Hematopoietic multipotent progenitor cell (in vitro differentiated cells): ENCODE data around the gene CACNA2D1. TPM values are rescaled to one million over a fixed set of nuclear protein-coding genes. Genes with fewer than 3 reads are reported as not detected.
"Not testable (repeated sequence)": the region's sequence is repeated elsewhere in the genome, so short reads cannot be mapped to it uniquely, and the experiment has no call there.

ENCODE experiments used
- DNase-seq, 3 donors: peaks; one replicate each; pipeline ENCODE4 v3.0.0-alpha.2; 2011 to 2015; ENCODE audit warnings: low read depth in 2 of 3, low spot score in 2 of 3
- total RNA-seq: library from RNA; depleted of rRNA; stranded (reverse); fragments of >200 nt; gene quantifications from one replicate; pipeline ENCODE4 v1.2.3, GENCODE V29; 2012

Gene CACNA2D1
- total RNA-seq, 1 donor: under 0.01 TPM

DNA sequence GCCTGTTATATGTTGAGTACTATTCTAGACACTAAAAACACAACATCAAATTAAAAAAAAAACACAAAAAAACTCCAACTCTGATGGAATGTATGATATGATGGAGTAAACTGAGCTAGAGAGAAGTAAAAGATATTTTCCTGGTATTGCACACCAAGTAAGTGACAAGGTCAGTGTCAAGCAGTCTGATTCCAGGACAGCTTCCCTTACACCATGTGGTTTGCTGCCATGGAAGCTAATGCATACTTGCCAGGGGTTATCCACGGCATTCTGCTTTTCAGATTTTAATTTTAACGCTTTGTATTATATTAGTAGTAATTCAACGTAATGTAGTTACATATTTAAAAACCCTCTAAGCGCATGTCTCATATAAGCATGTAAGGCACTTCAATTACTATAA lies 48.4 kb downstream of the CACNA2D1 start:
- DNase-seq: no peak

DNA sequence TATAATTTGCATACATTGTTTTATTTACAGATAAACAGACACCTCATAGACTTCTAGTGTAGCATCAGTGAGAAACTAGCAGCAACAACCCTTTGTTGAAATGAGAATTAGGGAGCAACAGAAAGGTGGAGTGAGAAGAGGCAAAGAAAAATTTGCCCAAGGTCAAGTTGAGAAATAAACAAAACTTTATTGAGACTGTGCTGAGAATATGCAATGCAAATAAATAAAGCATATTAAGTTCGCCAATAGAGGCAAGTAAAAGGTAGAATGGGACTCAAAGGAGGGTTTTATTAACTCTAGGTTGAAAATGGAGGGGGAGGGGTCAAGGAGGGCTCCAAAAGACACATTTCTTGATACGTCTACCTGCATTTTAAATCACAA lies 49.7 kb downstream of the CACNA2D1 start:
- no peak for DNase-seq

DNA sequence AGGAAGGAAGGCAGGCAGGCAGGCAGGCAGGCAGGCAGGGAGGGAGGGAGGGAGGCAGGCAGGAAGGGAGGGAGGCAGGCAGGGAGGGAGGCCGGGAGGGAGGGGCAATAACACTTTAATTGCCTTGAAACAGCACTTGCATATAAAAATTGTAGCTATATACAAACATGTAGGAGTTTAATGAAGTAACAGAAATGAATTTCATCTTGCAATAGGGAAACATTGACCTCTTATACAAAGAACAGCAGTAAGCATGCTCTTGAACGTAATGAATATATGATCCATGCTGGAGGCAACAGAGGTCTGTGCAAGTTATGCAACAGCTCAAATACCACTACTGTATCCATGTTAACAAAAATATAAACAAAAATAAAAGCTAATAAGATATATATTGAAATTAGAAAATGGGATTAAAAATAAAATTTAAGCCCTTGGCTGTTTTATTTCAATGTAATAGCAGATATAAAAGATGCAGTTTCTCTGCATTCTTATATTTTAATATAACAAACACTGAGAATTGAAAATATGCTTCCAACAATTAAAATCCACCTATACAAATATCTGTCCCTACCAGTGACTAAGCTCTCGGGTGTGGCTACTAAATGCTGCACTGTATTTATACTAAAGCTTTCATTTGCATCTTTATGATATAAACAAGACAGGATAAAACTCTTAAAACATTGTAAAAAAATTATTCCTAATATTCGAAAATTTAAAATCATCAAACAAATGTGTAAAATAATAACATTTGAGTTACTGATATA lies 50.3 kb downstream of the CACNA2D1 start:
- no peak for DNase-seq

DNA sequence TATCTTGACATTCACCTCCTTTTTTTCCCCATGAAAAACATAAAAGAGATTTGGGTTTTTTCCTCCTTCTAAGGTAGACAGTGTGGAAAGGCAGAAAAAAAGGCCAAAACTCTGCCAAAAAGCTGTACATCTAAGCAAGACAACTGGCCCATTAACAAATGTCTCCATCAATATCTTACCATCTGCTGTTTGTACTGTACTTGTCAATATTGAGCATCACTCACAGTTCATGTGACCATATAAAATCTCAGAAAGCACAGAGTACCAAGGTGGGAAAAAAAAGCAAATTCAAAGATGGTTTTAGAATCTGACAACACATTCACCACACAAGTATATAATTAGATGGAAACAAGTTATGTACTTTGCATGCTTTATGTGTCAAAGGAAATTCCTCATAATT lies 52.6 kb downstream of the CACNA2D1 start:
- DNase-seq: no peak

DNA sequence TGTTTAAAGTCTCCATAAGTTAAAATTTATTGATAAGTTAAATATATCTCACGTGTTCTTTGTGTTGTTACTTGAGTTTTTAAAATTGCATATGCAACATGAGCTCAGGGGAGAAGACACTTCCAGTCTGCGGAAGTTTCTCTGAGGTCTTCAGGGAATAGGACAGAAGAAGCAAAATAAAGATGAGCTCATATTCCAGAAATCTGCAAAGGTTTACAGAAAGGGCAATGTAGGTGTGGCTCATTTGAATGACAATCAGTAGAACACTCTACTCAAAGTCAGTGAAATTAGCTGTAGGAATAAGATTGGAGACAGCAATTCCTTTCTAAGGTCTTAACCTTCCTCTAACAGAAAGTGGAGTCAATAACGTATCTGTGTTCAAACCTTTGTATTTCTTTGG lies 53.7 kb downstream of the CACNA2D1 start:
- DNase-seq: no peak

DNA sequence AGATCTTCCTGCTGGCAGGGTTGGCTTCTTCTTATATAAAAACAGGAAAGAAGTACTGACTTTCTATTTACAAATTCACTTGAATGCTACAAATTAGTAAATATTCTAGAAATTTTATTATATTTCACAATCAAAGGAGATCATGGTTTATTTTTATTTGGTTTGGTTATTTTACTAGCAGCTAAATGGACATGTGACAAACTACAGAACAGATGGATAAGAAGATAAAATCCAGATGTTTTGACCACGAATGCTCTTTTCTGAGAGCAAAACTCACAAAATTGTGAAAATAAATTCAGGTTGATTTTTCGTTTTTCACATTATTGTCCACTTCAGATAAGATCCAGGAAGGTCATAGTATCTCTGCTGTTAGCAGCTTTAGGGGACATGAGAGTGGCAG lies 55.4 kb downstream of the CACNA2D1 start:
- DNase-seq: no peak

DNA sequence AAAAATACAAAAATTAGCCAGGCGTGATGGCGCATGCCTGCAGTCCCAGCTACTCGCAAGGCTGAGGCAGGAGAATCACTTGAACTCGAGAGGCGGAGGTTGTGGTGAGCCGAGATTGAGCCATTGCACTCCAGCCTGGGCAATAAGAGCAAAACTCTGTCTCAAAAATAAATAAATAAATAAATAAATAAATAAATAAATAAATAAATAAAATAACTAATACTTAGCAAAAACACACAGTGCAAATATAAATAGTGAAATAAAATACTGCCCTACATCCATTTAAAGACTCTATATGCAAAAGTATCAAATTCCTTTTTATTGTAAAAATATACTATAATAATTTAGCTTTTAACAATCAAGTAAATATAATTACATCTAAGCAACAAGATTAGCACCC lies 57.0 kb downstream of the CACNA2D1 start:
- DNase-seq: not testable (repeated sequence)

DNA sequence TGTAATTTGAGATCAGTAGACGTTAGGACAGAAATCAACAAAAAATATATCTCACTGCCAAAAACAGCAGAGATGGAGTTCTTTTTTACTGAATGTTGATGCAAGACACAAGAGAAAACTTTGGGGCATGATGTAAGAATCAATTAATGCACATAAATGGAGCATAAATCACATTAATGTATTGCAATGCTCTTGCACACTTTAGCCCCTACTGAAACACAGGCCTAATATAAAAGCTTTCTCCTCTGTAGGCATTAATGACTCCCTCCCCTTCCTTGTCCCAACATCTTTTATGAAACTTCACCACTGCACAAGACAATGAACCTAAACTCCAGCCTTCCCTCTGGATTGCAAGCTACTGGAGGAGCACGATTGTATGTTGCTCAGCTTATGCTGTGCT lies 58.8 kb downstream of the CACNA2D1 start:
- DNase-seq: no peak

DNA sequence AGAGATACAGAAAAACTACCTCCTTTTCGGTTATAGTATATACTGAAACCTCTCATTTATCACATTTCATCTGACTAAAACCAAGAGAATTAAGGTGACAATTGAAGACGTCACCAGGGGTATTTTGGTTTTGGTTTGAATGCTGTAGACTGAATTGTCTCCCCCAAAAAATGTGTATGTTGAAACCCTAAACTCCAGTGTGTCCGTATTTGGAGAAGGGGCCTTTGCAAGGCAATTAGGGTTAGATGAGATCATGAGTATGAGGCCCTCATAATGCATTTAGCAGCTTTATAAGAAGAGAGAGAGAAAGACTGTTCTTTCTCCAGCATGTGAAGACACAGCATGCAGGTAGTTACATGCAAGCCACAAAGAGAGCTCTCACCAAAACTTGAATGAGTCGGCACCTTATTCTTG lies 59.5 kb downstream of the CACNA2D1 start:
- no peak for DNase-seq

DNA sequence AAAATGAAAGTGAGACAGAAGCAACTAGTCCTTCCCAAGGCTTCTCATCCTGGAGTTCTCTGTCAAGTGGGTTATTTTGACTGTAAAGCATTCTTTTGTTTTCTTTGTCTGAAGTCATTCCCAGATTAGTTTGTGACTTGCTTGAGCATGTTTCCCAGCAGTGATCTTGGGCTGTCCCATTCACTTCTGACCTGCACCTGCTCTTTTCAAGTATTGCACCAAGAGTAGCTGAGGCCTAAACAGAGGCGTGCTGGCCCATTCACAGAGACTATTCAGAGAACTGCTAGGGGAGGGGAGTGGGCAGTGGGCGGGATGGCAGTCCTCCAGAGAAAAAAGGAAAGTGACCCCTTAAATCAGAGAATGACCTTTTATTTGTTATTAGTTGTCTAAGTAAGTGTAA lies 61.3 kb downstream of the CACNA2D1 start:
- no peak for DNase-seq

DNA sequence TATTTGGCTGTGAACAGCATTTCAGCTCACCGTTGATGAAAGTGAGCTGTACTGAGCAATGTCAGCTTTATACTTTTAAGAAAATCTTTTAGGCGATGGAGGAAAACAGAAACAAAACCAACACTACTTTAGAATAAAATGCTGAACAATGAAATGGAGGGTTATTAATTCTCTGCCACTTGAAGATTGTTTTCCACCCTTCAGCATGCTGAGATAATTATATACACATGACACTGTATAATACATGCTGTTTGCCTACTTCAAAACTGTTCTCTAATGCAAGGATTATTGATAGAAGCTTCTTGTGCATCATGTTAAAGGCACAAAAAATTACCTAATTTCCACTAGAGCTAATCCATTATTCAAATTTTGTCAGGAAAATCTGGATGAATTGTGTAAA lies 66.8 kb downstream of the CACNA2D1 start:
- DNase-seq: no peak

DNA sequence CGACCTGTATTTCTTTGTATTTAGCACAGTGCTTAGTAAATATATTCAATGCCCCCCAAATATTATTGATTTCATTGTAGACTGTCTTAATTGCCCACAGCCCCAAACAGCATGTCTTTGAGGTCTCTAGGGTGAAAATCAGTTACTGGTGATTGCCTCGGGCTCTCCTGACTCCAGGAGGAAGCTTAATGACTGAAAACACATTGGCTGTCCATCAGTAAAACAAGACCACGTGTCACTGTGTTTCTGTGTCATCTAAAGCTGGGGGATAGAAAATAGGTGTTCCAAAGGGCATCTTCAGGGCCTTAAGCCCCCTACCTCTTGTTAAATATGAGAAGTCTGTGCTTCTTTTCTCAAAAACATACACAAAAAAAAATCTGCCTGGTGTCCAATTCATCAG lies 67.9 kb downstream of the CACNA2D1 start:
- DNase-seq: no peak

DNA sequence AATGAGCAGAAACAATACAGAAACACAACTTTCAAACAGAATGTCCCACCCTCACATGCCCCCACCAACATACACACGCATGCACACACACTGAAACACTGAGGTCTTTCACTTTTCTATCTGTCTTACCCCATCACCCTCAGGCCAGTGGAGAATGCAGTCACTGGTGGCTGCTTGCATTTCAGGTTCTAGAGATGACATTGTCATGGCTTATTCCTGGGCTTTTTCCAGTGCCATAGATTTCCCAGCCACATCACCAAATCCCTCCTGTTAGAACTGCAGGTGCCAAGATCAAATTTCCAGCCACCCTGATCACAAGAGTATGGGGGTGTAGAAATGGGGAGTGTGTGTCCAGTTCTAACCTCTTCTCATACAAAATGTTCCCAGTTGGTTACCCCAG lies 68.4 kb downstream of the CACNA2D1 start:
- no peak for DNase-seq

DNA sequence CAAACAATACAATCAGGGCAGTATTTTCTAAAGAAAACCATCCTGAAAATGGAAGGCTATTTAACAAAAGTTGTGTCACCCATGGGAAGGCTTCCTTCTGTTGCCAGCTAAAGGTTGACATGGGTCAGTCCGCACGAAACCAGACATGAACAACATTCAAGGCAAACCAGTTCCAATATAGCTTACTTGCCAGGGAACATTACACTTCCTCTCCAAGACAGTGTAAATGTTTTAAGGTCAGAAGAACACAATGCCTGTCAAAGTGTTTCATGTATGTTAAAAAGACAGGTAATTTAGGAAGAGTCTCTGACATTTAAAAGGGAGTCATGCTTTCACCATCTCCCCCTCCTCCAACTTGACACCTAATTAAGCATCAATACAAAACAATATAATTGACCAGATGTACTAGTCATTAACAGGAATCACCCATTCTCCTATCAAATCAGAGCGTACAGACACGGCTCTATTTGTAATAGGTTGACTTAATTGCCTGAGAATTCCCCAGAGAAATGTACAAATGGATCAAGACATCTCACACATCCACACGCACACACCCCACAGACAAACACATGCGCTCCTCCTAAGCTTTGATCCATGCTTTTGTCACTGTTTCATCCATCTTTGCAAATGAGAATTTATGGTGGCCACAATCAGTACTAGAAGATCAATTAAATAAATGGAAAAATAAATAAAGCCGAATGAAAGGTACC lies 69.5 kb downstream of the CACNA2D1 start:
- DNase-seq: no peak

DNA sequence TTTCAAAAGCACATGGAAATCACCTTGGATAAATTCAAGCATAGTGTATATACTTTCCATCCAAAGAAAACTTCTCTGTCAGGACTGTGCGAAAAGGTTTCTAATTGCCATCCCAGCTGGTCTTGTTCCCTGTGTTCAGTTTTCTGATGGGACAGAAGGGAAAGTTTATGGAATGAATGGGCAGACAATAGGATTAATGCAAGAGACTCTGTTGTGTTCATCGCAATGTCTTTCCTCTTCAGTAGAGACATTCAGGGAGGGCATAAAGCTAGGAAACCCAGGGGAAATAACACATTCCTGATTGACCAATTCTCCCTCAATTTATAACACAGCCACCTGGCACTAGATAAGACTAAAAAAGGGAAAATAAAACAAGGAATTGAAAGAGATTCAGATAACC lies 78.9 kb downstream of the CACNA2D1 start:
- DNase-seq: no peak

DNA sequence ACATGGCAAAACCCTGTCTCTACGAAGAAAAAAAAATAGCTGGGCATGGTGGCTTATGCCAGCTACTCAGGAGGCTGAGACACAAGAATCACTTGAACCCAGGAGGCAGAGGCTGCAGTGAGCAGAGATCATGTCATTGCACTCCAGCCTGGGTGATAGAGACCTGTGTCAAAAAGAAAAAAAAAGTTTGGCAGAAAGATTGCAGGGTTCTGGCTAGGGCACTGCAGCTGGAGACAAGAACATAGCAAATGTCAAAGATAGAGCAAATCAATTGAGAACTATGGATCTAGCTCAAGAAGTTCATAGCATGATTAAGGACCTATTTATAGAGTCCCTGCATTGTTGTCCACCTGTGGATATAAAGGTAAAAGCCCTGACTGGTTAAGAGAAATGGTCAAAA lies 79.5 kb downstream of the CACNA2D1 start:
- no peak for DNase-seq

DNA sequence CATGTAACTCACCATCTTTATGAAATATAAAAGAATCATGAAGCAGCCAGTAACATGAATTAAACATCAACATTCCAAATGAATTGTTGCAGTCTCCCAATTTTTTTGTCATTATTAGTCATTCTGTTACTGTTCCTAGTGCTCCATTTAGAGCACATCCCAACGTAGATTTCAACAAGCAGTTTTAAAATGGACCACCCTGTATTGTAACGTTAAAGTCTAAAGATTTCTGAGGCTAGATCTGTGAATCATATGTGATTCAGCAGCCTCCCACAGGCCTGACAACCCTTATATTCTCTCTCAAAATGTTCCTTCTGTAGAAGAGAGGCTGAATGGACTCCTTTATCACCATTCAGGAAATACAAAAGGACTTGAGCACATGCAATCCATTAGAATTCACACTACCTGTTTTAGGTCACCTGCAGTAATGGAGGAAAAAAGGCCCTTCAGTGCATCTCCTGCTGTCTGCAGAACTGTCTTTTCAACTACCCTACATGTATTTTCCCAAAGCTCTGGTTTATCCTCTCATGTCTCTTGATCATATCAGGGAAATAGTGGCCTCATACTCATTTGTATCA lies 81.4 kb downstream of the CACNA2D1 start:
- DNase-seq: no peak

DNA sequence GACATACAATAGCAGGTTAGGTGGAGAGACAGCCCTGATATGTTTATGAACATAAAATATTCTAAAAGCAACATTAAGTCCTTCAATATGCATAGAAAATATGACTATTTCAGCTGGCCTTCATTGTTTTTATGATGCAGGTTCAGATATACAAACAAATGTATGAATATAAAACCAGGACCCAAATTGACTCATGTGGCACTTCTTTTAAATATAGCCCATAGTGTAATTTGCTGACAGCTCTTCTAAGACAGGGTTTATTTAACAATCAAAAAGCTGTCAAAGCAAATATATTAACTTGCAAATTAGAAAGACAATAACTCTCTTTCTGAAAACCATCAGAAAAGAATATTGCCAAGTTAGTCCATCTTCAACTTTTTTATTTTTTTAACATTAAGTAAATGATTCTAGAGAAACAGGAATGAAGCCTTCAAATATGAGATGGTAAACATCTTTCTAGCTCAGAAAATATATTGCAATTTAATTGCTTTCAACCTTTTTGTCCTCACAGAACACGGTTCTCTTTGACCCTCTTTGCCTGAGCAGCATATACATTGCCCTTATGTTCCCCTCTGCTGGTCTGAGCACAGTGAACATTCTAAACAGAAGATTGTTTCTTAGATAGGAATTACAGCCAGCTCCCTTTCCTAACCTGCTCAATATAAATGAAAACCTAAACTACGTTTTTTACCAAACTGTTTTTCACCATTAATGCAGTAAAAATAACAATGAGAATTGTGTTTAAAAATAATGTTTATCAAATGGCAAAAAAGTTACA lies 82.8 kb downstream of the CACNA2D1 start:
- no peak for DNase-seq

DNA sequence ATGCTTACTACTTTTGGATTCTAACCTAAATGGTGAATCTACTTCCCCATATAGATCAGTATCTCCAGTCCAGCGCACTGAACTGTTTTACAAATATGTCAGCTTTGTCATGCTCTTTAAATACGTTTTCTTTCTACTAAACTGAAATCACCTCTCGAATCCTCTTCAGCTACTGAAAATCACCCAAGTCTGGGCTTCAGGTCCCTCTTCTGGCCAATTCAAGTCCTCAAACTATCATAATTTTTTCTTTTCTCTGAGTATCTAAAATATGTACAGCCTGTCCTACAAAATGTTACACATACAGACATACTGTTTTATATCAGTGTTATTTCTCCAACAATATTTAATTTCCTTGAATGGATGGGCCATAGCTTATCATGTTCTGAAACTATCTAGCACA lies 84.2 kb downstream of the CACNA2D1 start:
- no peak for DNase-seq

DNA sequence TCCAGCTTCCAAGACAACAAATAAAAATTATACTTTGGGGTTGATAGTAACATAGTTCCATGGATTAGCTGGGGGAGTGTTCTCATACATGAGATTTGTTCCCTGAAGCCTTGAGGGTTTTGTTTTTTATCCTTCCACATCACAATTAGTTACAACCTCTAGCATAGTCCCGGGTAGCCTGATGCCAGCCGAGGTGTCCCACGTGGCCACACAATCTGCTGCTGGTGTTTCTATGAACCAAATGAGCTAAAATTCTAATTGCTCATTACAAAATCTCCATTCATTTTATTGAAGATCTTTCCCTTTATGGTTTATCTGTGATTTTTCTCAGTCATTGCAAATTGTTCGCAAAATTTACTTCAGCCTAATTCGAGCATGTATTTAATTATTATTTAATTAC lies 84.7 kb downstream of the CACNA2D1 start:
- DNase-seq: no peak

DNA sequence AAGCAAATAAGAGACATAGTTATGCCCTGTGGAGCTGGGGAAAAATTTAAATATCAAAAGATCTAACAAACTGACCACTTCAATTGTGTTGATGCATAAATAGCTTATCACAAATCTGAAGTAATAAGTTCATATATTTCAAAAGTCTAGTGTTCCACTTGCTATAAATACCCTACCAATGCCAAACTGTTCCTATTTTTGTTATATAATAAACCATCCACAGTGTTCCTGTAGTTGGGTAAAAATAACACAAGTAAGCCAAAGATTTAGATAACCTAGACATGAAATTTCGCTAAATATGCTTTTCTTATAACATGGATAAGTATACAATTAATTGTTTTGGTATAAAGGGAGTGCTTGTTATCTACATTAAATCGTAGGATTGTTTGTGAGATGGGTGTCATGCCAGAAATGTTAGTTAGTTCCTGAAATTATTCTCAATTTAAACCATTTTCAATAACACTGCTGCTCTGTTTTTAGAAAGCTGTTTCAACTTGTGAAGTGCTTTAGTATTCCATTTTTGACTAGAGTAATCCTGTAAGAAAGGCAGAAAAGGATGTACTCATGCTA lies 85.5 kb downstream of the CACNA2D1 start:
- no peak for DNase-seq
